Esophagus squamous epithelium (tissue), 5 donors: ENCODE measurements around the gene BSDC1. TPM values are rescaled to one million over a fixed set of nuclear protein-coding genes. Genes with fewer than 3 reads are reported as not detected.

Experiments used
- DNase-seq: peaks from one replicate; lab custom pipeline; 2025; lab: John Stamatoyannopoulos, UW
- H3K27ac ChIP-seq, 4 donors: fragments of 200-600 bp; sonication (generic); one replicate each; pipeline ENCODE4 v1.5.1; 2016 to 2019; ENCODE audit warnings: mild to moderate bottlenecking in 1 of 4
- H3K27me3 ChIP-seq, 4 donors: fragments of 200-600 bp; sonication (generic); 1 replicate in 3 of 4; 2 replicates in 1 of 4; pipeline versions ENCODE4 v1.5.1 to v1.6.0; 2017 to 2021; ENCODE audit warnings: antibody characterized with exemption in 1 of 4
- H3K36me3 ChIP-seq, 3 donors: fragments of 200-600 bp; sonication (generic); one replicate each; pipeline ENCODE4 v1.5.1; 2016 to 2019
- H3K4me1 ChIP-seq, 3 donors: fragments of 200-600 bp; sonication (generic); one replicate each; pipeline ENCODE4 v1.5.1; 2017 to 2019
- H3K4me3 ChIP-seq, 4 donors: fragments of 200-600 bp; sonication (generic); 1 replicate in 3 of 4; 2 replicates in 1 of 4; pipeline ENCODE4 v1.5.1; 2016 to 2019; ENCODE audit warnings: mild to moderate bottlenecking in 2 of 4, moderate library complexity in 1 of 4
- H3K9me3 ChIP-seq, 3 donors: fragments of 200-600 bp; sonication (generic); one replicate each; pipeline ENCODE4 v1.5.1; 2016 to 2019
- CTCF ChIP-seq, 6 experiments: fragments of 450-650 bp in 4 of 6; fragments of 200-600 bp in 2 of 6; sonication (generic) in 2 of 6; IDR thresholded peaks; one replicate each; pipeline ENCODE4 v1.5.1; 2016 to 2019; ENCODE audit warnings: antibody characterized with exemption in 6 of 6, mild to moderate bottlenecking in 4 of 6, moderate library complexity in 4 of 6
- POLR2A ChIP-seq, 4 donors: fragments of 450-650 bp; IDR thresholded peaks; one replicate each; pipeline ENCODE4 v1.6.1; 2017; ENCODE audit warnings: antibody characterized with exemption in 4 of 4, mild to moderate bottlenecking in 4 of 4, moderate library complexity in 3 of 4
- WGBS, 2 donors: methylation state at CpG; one replicate each; pipeline ENCODE4 v1.1.5; 2018; 5-methylcytosine and 5-hydroxymethylcytosine counted together
- intact Hi-C: fragments of 100-400 bp; cut with DNase I; formaldehyde crosslinking; loops from one replicate; pipeline ENCODE4 v1.15.0; 2022
- total RNA-seq, 4 donors: library from RNA; depleted of rRNA; stranded (reverse); fragments of >200 nt; gene quantifications; one replicate each; pipeline ENCODE4 v1.1.0, GENCODE V29; 2016
- donor health status: DM: yes; HTN: yes; CAD: no.

The BSDC1 gene
- total RNA-seq, 4 donors from 2014 or later = 42.4 to 62.2 (median 45.9) TPM

GRCh38 chr1:32393832-32394140 lies 455 bp downstream of the BSDC1 start:
- TF ChIP-seq CTCF (IDR thresholded peaks at IDR 0.05) (no peak), POLR2A (IDR thresholded peaks at IDR 0.05) (no peak)
- Histone ChIP-seq H3K9me3 (no peaks in the 10 kb centered on the region), H3K4me3 (peak overlapping the region; percentile 79 to 97 (median 82)), H3K36me3 (peaks cover 13 to 43% (median 14%) of the 10 kb centered on the region in 3 donors), H3K27me3 (no peaks in the 10 kb centered on the region), H3K4me1 (peaks cover 0 to 48% (median 31%) of the 10 kb centered on the region in 3 donors), H3K27ac (peak overlapping the region; percentile 95 to 98 (median 97))
- no peak for DNase-seq
- WGBS, 2 donors = 0 to 15% methylated on average over 2 to 9 of the region's 15 CpGs
- intact Hi-C loops = no loop called here

DNA sequence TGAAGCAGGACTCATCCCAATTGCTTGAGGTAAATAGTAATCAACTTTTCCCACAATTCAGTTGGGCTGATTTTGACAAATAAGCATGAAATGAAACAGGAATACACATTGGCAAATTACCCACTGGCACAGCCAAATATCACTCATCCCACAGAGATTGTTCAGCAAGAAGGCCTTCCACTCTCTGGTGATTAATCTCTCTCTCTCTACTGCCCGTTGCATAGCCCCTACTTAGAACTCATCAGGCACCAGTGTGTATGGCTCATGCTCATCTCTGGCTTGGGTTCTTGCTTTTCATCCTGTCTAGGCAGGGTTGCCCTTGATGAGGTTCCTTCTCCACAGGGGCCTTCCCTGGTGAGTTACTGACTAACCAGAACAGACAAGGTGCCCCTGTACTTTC lies 1.1 kb downstream of the BSDC1 start:
- TF ChIP-seq POLR2A (IDR thresholded peaks at IDR 0.05) (no peak), CTCF (IDR thresholded peaks at IDR 0.05) (no peak)
- Histone ChIP-seq H3K27ac (peak overlapping the region in 2 of 4 donors; percentile 98), H3K9me3 (no peaks in the 10 kb centered on the region), H3K36me3 (peaks cover 13 to 49% (median 17%) of the 10 kb centered on the region in 3 donors), H3K4me3 (peak overlapping the region in 3 of 4 donors; percentile 80 to 97 (median 83)), H3K4me1 (peaks cover 0 to 48% (median 31%) of the 10 kb centered on the region in 3 donors), H3K27me3 (no peaks in the 10 kb centered on the region)
- 56 to 60% methylated on average over 1 of the region's 1 CpG for WGBS, 2 donors
- DNase-seq = no peak
- intact Hi-C loops = no loop called here

- H3K4me1 ChIP-seq = peaks cover 0 to 48% (median 31%) of the 10 kb centered on the region in 3 donors
- 61 to 68% methylated on average over 3 of the region's 3 CpGs for WGBS, 2 donors
- TF ChIP-seq CTCF (IDR thresholded peaks at IDR 0.05) (no peak), POLR2A (IDR thresholded peaks at IDR 0.05) (no peak)
- no peaks in the 10 kb centered on the region for H3K27me3 ChIP-seq
- intact Hi-C loops = no loop called here
- H3K4me3 ChIP-seq = no peak overlapping the region
- H3K36me3 ChIP-seq = peaks cover 13 to 58% (median 20%) of the 10 kb centered on the region in 3 donors
- DNase-seq = no peak
- no peaks in the 10 kb centered on the region for H3K9me3 ChIP-seq
- no peak overlapping the region for H3K27ac ChIP-seq
Observed at GRCh38 chr1:32392325-32392724, 1.9 kb downstream of the BSDC1 start.

- no peak for TF ChIP-seq POLR2A (IDR thresholded peaks at IDR 0.05)
- TF ChIP-seq CTCF (IDR thresholded peaks at IDR 0.05) = no peak
- no peak overlapping the region for H3K4me3 ChIP-seq
- no peaks in the 10 kb centered on the region for H3K9me3 ChIP-seq
- no peaks in the 10 kb centered on the region for H3K27me3 ChIP-seq
- H3K27ac ChIP-seq = no peak overlapping the region
- WGBS, 2 donors = 61 to 70% methylated on average over 8 of the region's 8 CpGs
- intact Hi-C loops = no loop called here
- peaks cover 13 to 69% (median 20%) of the 10 kb centered on the region in 3 donors for H3K36me3 ChIP-seq
- H3K4me1 ChIP-seq = peaks cover 0 to 48% (median 31%) of the 10 kb centered on the region in 3 donors
- DNase-seq = no peak
Observed at GRCh38 chr1:32390904-32391870, 3.1 kb downstream of the BSDC1 start.

GRCh38 chr1:32388641-32389040 lies 5.6 kb downstream of the BSDC1 start:
- Histone ChIP-seq H3K36me3 (peaks cover 13 to 94% (median 39%) of the 10 kb centered on the region in 3 donors), H3K9me3 (no peaks in the 10 kb centered on the region), H3K27me3 (no peaks in the 10 kb centered on the region), H3K4me1 (peaks cover 0 to 33% (median 24%) of the 10 kb centered on the region in 3 donors), H3K4me3 (no peak overlapping the region), H3K27ac (no peak overlapping the region)
- DNase-seq = no peak
- intact Hi-C loops = no loop called here
- whole genome bisulfite sequencing, 2 donors = 79 to 91% methylated on average over 3 to 6 of the region's 6 CpGs
- TF ChIP-seq POLR2A (IDR thresholded peaks at IDR 0.05) (no peak), CTCF (IDR thresholded peaks at IDR 0.05) (no peak)
